ENCODE data around the gene TBCEL.

TBCEL gene, protein sequence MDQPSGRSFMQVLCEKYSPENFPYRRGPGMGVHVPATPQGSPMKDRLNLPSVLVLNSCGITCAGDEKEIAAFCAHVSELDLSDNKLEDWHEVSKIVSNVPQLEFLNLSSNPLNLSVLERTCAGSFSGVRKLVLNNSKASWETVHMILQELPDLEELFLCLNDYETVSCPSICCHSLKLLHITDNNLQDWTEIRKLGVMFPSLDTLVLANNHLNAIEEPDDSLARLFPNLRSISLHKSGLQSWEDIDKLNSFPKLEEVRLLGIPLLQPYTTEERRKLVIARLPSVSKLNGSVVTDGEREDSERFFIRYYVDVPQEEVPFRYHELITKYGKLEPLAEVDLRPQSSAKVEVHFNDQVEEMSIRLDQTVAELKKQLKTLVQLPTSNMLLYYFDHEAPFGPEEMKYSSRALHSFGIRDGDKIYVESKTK

GRCh38 chr11:121023848-121024751 lies at the start of gene TBCEL:
TSS of gene TBCEL (plus strand) at chr11:121024102. CDS start at chr11:121045691, 21,589 bp downstream.
- Histone ChIP-seq H3F3A (ENCODE audit: insufficient read depth, low read length) (no peaks in the 10 kb centered on the region), H3K36me3 (replicated peaks; ENCODE audit: insufficient read depth, low read length) (no peaks in the 10 kb centered on the region), H3K79me2 (ENCODE audit: low read length) (peaks cover 37% of the 10 kb centered on the region), H4K20me1 (ENCODE audit: insufficient read depth, low read length) (no peaks in the 10 kb centered on the region), H3K9ac (ENCODE audit: low read length) (peak within 1 kb of the TSS; percentile 88), H2AFZ (ENCODE audit: low read length) (peak within 1 kb of the TSS; percentile 52), H3K4me2 (ENCODE audit: low read depth, low read length) (peak within 1 kb of the TSS; percentile 91), H3K9me3 (replicated peaks; ENCODE audit: insufficient read depth, low read length) (no peaks in the 10 kb centered on the region), H3K27ac (ENCODE audit: low read length) (no peak within 1 kb of the TSS; the same call in 1 of the 2 replicates), H3K9me2 (replicated peaks; ENCODE audit: insufficient read depth, low read length) (no peaks in the 10 kb centered on the region), H3K4me1 (ENCODE audit: low read length) (peaks cover 14% of the 10 kb centered on the region), H3K27me3 (replicated peaks; ENCODE audit: insufficient read depth, low read length) (no peaks in the 10 kb centered on the region), H3K4me3 (ENCODE audit: low read length) (peak within 1 kb of the TSS; percentile 90)
- DNase-seq = peak; percentile 91
- TF ChIP-seq EZH2 (optimal IDR thresholded peaks at IDR 0.05; ENCODE audit: low read depth, low read length) (no peak), EZH2phosphoT487 (IDR thresholded peaks at IDR 0.05; ENCODE audit: low read length) (no peak)
- TF ChIP-seq, protein P1, sequence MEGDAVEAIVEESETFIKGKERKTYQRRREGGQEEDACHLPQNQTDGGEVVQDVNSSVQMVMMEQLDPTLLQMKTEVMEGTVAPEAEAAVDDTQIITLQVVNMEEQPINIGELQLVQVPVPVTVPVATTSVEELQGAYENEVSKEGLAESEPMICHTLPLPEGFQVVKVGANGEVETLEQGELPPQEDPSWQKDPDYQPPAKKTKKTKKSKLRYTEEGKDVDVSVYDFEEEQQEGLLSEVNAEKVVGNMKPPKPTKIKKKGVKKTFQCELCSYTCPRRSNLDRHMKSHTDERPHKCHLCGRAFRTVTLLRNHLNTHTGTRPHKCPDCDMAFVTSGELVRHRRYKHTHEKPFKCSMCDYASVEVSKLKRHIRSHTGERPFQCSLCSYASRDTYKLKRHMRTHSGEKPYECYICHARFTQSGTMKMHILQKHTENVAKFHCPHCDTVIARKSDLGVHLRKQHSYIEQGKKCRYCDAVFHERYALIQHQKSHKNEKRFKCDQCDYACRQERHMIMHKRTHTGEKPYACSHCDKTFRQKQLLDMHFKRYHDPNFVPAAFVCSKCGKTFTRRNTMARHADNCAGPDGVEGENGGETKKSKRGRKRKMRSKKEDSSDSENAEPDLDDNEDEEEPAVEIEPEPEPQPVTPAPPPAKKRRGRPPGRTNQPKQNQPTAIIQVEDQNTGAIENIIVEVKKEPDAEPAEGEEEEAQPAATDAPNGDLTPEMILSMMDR (IDR thresholded peaks at IDR 0.05; ENCODE audit: low read length) = no peak

- no peak for TF ChIP-seq EZH2phosphoT487 (IDR thresholded peaks at IDR 0.05; ENCODE audit: low read length)
- no peak for TF ChIP-seq EZH2 (optimal IDR thresholded peaks at IDR 0.05; ENCODE audit: low read depth, low read length)
- TF ChIP-seq, protein P1 (IDR thresholded peaks at IDR 0.05; ENCODE audit: low read length) = no peak
- H3F3A ChIP-seq (ENCODE audit: insufficient read depth, low read length) = no peaks in the 10 kb centered on the region
- H3K79me2 ChIP-seq (ENCODE audit: low read length) = no peaks in the 10 kb centered on the region
- H3K9me2 ChIP-seq (replicated peaks; ENCODE audit: insufficient read depth, low read length) = no peaks in the 10 kb centered on the region
- H3K4me1 ChIP-seq (ENCODE audit: low read length) = no peaks in the 10 kb centered on the region
- DNase-seq = no peak
- H3K36me3 ChIP-seq (replicated peaks; ENCODE audit: insufficient read depth, low read length) = no peaks in the 10 kb centered on the region
- no peaks in the 10 kb centered on the region for H3K9me3 ChIP-seq (replicated peaks; ENCODE audit: insufficient read depth, low read length)
- no peaks in the 10 kb centered on the region for H4K20me1 ChIP-seq (ENCODE audit: insufficient read depth, low read length)
- no peak overlapping the region for H3K4me2 ChIP-seq (ENCODE audit: low read depth, low read length)
- no peak overlapping the region for H3K4me3 ChIP-seq (ENCODE audit: low read length)
- H3K27ac ChIP-seq (ENCODE audit: low read length) = no peak overlapping the region
- H3K27me3 ChIP-seq (replicated peaks; ENCODE audit: insufficient read depth, low read length) = no peaks in the 10 kb centered on the region
- H3K9ac ChIP-seq (ENCODE audit: low read length) = no peak overlapping the region
- H2AFZ ChIP-seq (ENCODE audit: low read length) = no peak overlapping the region
Measured at GRCh38 chr11:120974466-120974865, 49.4 kb upstream of the TBCEL start.

GRCh38 chr11:120974965-120975364 lies 48.9 kb upstream of the TBCEL start:
- Histone ChIP-seq H3F3A (ENCODE audit: insufficient read depth, low read length) (no peaks in the 10 kb centered on the region), H3K4me2 (ENCODE audit: low read depth, low read length) (no peak overlapping the region), H3K9me2 (replicated peaks; ENCODE audit: insufficient read depth, low read length) (no peaks in the 10 kb centered on the region), H3K4me1 (ENCODE audit: low read length) (no peaks in the 10 kb centered on the region), H2AFZ (ENCODE audit: low read length) (no peak overlapping the region), H3K36me3 (replicated peaks; ENCODE audit: insufficient read depth, low read length) (no peaks in the 10 kb centered on the region), H3K27ac (ENCODE audit: low read length) (no peak overlapping the region), H3K27me3 (replicated peaks; ENCODE audit: insufficient read depth, low read length) (no peaks in the 10 kb centered on the region), H3K4me3 (ENCODE audit: low read length) (no peak overlapping the region), H4K20me1 (ENCODE audit: insufficient read depth, low read length) (no peaks in the 10 kb centered on the region), H3K9ac (ENCODE audit: low read length) (no peak overlapping the region), H3K9me3 (replicated peaks; ENCODE audit: insufficient read depth, low read length) (no peaks in the 10 kb centered on the region), H3K79me2 (ENCODE audit: low read length) (no peaks in the 10 kb centered on the region)
- DNase-seq = no peak
- TF ChIP-seq EZH2phosphoT487 (IDR thresholded peaks at IDR 0.05; ENCODE audit: low read length) (no peak), EZH2 (optimal IDR thresholded peaks at IDR 0.05; ENCODE audit: low read depth, low read length) (no peak)
- TF ChIP-seq, protein P1 (IDR thresholded peaks at IDR 0.05; ENCODE audit: low read length) = no peak
